A549 (cell line): ENCODE results near the gene SURF2. TPM values are rescaled to one million over a fixed set of nuclear protein-coding genes. Genes with fewer than 3 reads are reported as not detected.

Experiments used
- ATAC-seq, 2 experiments: fragments of 200-7000 bp in 1 of 2; fragments of >200 bp in 1 of 2; cut with Nextera tagmentation in 1 of 2; cut with Tn5 transposase in 1 of 2; 3 replicates each; pipeline versions ENCODE4 v1.8.0 to v1.9.1; 2018 to 2020; ENCODE audit warnings: mild to moderate bottlenecking in 1 of 2, moderate library complexity in 1 of 2
- CTCF ChIA-PET: fragments of 300-600 bp; sonication (Branson Sonifier 250); formaldehyde crosslinking; extraction: SDS; loops from one replicate; lab custom pipeline; 2021; ENCODE audit warnings: antibody characterized with exemption, inconsistent platforms; lab: Yijun Ruan, JAX
- POLR2A ChIA-PET: fragments of 350-600 bp; formaldehyde crosslinking; extraction: SDS; loops from one replicate; lab custom pipeline; 2021; ENCODE audit warnings: antibody characterized with exemption, inconsistent platforms; lab: Yijun Ruan, JAX
- DNase-seq, 2 experiments: peaks; one replicate each; pipeline versions ENCODE4 v3.0.0 to v3.0.0-alpha.2; 2011 to 2016; ENCODE audit warnings: low read depth in 1 of 2, low spot score in 1 of 2
- FAIRE-seq: peaks from 2 replicates; lab custom pipeline; 2011; peaks lifted over from hg19 to GRCh38; lab: Jason Lieb, UNC
- H3K27ac ChIP-seq, 2 experiments: fragments of >200 bp; sonication (Bioruptor Twin); formaldehyde crosslinking; 3 replicates each; pipeline ENCODE4 v1.5.1; 2016 to 2017
- H3K4me1 ChIP-seq: fragments of >200 bp; sonication (Bioruptor Twin); formaldehyde crosslinking; 3 replicates; pipeline ENCODE4 v1.6.1; 2016
- H3K4me2 ChIP-seq: fragments of >200 bp; sonication (Bioruptor Twin); formaldehyde crosslinking; 3 replicates; pipeline ENCODE4 v1.6.1; 2016
- H3K4me3 ChIP-seq: fragments of >200 bp; sonication (Bioruptor Twin); formaldehyde crosslinking; 3 replicates; pipeline ENCODE4 v1.5.1; 2016
- H3K9me3 ChIP-seq: fragments of >200 bp; sonication (Bioruptor Twin); formaldehyde crosslinking; 3 replicates; pipeline ENCODE4 v1.6.1; 2016
- CBX2 ChIP-seq: fragments of 200-600 bp; sonication (generic); IDR thresholded peaks from 2 replicates; pipeline ENCODE4 v1.6.1; 2016; ENCODE audit warnings: low read depth, mild to moderate bottlenecking, borderline replicate concordance
- CBX8 ChIP-seq: fragments of 200-600 bp; sonication (generic); IDR thresholded peaks from 2 replicates; pipeline ENCODE4 v1.6.1; 2016
- CEBPB ChIP-seq, 2 experiments: fragments of >200 bp in 1 of 2; sonication (Bioruptor Twin) in 1 of 2; formaldehyde crosslinking in 1 of 2; IDR thresholded peaks; 2 replicates each; pipeline ENCODE4 v1.6.1; 2012 to 2016
- CHD2 ChIP-seq: fragments of 150-350 bp; IDR thresholded peaks from 2 replicates; pipeline ENCODE4 v1.6.1; 2014; ENCODE audit warnings: low read length; ENCODE audit not compliant: partially characterized antibody
- EHF ChIP-seq: fragments of 250-450 bp; sonication (Bioruptor Pico); IDR thresholded peaks from 2 replicates; pipeline ENCODE4 v1.5.0; 2020; ENCODE audit warnings: mild to moderate bottlenecking
- EHMT2 ChIP-seq: fragments of 200-600 bp; sonication (generic); IDR thresholded peaks from 2 replicates; pipeline ENCODE4 v1.6.1; 2016; ENCODE audit warnings: antibody characterized with exemption, low read depth, mild to moderate bottlenecking, moderate library complexity
- FOSB ChIP-seq: fragments of 250-450 bp; sonication (Bioruptor Pico); IDR thresholded peaks from 2 replicates; pipeline ENCODE4 v1.5.0; 2020; ENCODE audit warnings: mild to moderate bottlenecking, moderate library complexity
- HOXB5 ChIP-seq: fragments of 250-450 bp; sonication (Bioruptor Pico); IDR thresholded peaks from 2 replicates; pipeline ENCODE4 v1.5.0; 2020; ENCODE audit warnings: mild to moderate bottlenecking, moderate library complexity
- MYC ChIP-seq: IDR thresholded peaks from 2 replicates; pipeline ENCODE4 v1.6.1; 2012; ENCODE audit warnings: mild to moderate bottlenecking, inconsistent platforms, low read length, improper control_type of control experiment, borderline replicate concordance
- NPAS2 ChIP-seq: fragments of 250-450 bp; sonication (Bioruptor Pico); IDR thresholded peaks from 2 replicates; pipeline ENCODE4 v1.8.0; 2022; ENCODE audit warnings: mild to moderate bottlenecking, moderate library complexity, borderline replicate concordance
- RAD21 ChIP-seq, 2 experiments: fragments of >200 bp in 1 of 2; sonication (Bioruptor Twin) in 1 of 2; formaldehyde crosslinking in 1 of 2; IDR thresholded peaks in 1 of 2; conservative IDR thresholded peaks in 1 of 2; 2 replicates in 1 of 2; 3 replicates in 1 of 2; pipeline ENCODE4 v1.6.1; 2012 to 2018; ENCODE audit warnings: inconsistent platforms in 1 of 2
- RNF2 ChIP-seq: fragments of 200-600 bp; sonication (generic); IDR thresholded peaks from 2 replicates; pipeline ENCODE4 v1.6.1; 2016; ENCODE audit warnings: low read depth, mild to moderate bottlenecking, antibody characterized with exemption, moderate library complexity, borderline replicate concordance
- SMC3 ChIP-seq: fragments of >200 bp; sonication (Bioruptor Twin); formaldehyde crosslinking; IDR thresholded peaks from 3 replicates; pipeline ENCODE4 v1.6.1; 2018; ENCODE audit warnings: inconsistent platforms
- WGBS: methylation state at CpG from one replicate; pipeline ENCODE4 v1.1.6; 2017; ENCODE audit errors: missing lambda C conversion rate; 5-methylcytosine and 5-hydroxymethylcytosine counted together
- polyA plus RNA-seq, 4 experiments: library from polyadenylated mRNA; depleted of rRNA in 3 of 4; stranded (reverse); fragments of >200 nt; fragmentation: RNase III in 1 of 4; extraction: RNeasy Plus Mini Kit Qiagen cat#74134 plus additional on column Dnase treatment in 1 of 4; gene quantifications; 2 replicates in 3 of 4; 3 replicates in 1 of 4; pipeline ENCODE4 v1.2.3, GENCODE V29; 2011 to 2017
- TF ChIP-seq, protein P1 (sequence below): fragments of >200 bp; sonication (Bioruptor Twin); formaldehyde crosslinking; IDR thresholded peaks from 3 replicates; pipeline ENCODE4 v1.5.1; 2016

SURF2 gene
- polyA plus RNA-seq, 2 of the 4 experiments (the other 2 are of a cell fraction): 25.2 to 34.9 TPM

DNA sequence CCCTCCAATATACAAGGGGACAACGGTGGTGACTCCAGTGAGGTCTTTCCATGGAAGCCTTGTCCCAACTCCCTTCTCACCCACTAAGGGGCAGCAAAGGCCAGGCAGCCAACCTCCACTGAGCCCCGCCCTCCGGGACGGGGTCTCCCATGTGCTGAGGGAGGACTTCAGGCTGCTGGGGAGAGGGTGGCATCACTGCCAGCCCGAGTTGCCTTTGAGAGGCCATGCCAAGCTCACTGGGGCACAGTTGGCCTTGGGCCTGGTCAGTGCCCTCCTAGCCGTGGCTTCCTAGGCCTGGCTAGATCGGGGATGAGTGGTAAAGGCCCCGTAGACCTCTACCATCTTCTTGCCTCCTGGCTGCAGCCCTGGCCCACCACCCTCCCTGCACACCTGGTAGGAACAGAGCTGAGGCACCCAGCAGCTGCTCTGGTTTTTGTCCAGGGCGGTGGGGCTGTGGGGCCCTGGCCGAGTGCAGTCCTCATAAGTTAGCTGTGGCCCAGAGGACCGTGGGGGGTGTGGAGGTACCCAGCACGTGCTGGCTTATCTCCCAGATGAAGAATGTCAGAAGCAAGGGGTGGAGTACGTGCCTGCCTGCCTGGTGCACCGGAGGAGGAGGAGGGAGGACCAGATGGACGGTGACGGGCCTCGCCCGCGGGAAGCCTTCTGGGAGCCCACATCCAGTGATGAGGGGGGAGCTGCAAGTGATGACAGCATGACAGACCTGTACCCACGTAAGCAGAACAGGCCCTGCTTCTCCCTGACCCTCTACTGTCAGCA lies 3.2 kb downstream of the SURF2 start:
- Histone ChIP-seq H3K9me3 (no peaks in the 10 kb centered on the region), H3K4me1 (peaks cover 14% of the 10 kb centered on the region; the same call in 1 of the 3 replicates), H3K27ac (no peak overlapping the region), H3K4me3 (no peak overlapping the region), H3K4me2 (no peak overlapping the region)
- POLR2A ChIA-PET: interaction anchor here (0.6 to 1.2 kb wide), 3 partner anchors 11 to 127 kb away, joined by 3 to 5 read pairs (median 3); partner anchors contain the start of genes MED22 and RPL7A
- peak in 1 of 2 experiments; percentile 34; a peak in 3 of 6 replicates for ATAC-seq
- DNase-seq: no peak
- 80% methylated on average over 20 of the region's 20 CpGs for WGBS
- TF ChIP-seq EHMT2 (no peak), CBX2 (no peak), SMC3 (peak; percentile 25; the same call in 1 of the 3 replicates), RAD21 (conservative IDR thresholded peaks at IDR 0.05 in 1 of 2, IDR thresholded peaks at IDR 0.05 in 1 of 2) (peak; percentile 53 to 56)
- TF ChIP-seq, protein P1, sequence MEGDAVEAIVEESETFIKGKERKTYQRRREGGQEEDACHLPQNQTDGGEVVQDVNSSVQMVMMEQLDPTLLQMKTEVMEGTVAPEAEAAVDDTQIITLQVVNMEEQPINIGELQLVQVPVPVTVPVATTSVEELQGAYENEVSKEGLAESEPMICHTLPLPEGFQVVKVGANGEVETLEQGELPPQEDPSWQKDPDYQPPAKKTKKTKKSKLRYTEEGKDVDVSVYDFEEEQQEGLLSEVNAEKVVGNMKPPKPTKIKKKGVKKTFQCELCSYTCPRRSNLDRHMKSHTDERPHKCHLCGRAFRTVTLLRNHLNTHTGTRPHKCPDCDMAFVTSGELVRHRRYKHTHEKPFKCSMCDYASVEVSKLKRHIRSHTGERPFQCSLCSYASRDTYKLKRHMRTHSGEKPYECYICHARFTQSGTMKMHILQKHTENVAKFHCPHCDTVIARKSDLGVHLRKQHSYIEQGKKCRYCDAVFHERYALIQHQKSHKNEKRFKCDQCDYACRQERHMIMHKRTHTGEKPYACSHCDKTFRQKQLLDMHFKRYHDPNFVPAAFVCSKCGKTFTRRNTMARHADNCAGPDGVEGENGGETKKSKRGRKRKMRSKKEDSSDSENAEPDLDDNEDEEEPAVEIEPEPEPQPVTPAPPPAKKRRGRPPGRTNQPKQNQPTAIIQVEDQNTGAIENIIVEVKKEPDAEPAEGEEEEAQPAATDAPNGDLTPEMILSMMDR: peak; percentile 2; the same call in 2 of the 3 replicates
- no peak for FAIRE-seq
- CTCF ChIA-PET: interaction anchor here (0.7 to 7.5 kb wide), 12 partner anchors 7 to 367 kb away, joined by 3 to 59 read pairs (median 6); partner anchors contain the start of genes CACFD1 and SLC2A6

DNA sequence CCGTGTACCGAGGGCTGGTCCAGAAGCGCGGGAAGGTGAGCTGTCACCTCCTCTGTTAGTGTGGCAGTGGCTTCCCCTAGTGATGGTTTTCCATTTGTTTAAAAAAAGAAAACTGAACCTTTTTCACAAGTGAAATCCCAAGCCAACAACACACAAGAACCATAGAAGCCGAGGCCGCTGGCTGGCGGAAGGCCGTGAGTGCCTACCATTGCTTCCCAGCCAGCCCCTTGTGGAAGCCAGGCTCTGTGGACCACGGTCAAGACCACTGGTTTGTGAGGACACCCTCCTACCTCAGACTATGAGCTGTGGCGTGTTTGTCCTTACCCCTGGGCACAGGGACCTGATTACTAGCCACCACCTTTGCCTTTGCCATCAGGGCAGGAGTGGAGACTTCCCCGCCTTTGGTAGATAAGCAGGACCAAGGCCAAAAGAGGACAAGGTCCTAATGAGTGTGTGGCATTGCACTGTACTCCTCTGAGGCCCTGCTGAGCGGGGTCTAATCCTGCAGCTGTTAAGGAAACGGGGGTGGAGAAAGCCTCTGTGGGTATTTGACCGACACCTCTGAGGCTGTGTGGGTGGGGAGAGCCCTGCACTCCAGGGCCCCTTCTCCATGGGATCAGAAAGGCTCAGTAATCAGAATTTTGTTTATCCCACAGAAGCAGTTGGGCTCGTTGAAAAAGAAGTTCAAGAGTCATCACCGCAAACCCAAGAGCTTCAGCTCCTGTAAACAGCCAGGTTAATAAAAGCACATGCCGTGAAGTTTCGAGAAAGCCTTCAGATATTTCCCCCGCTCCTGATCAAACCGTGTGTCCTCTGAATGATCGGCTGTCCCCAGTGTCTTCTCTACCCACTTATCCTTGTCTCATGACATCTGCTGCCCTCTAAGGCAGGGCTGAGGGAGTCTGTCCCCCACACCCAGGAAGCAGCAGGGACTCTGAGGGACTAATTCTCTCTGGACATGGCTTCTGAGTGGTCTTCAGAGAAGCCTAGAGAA lies 4.3 kb downstream of the SURF2 start:
- WGBS: 94% methylated on average over 21 of the region's 21 CpGs
- Histone ChIP-seq H3K27ac (no peak overlapping the region), H3K9me3 (no peaks in the 10 kb centered on the region), H3K4me1 (peaks cover 7% of the 10 kb centered on the region; the same call in 1 of the 3 replicates), H3K4me3 (no peak overlapping the region), H3K4me2 (no peak overlapping the region)
- FAIRE-seq (no peak), ATAC-seq (no peak), DNase-seq (no peak)
- TF ChIP-seq FOSB (CRISPR knock-in tag) (0 out of 2 replicates have a peak, but pooled peaks have one; percentile 34), MYC (no peak)
- POLR2A ChIA-PET: interaction anchor here (1.2 kb wide), 2 partner anchors 12 to 126 kb away, joined by 3 to 5 read pairs; partner anchors contain the start of genes MED22 and RPL7A
- CTCF ChIA-PET: interaction anchor here (0.7 to 7.5 kb wide), 6 partner anchors 11 to 125 kb away, joined by 3 to 59 read pairs (median 13); partner anchors contain the start of gene CACFD1

DNA sequence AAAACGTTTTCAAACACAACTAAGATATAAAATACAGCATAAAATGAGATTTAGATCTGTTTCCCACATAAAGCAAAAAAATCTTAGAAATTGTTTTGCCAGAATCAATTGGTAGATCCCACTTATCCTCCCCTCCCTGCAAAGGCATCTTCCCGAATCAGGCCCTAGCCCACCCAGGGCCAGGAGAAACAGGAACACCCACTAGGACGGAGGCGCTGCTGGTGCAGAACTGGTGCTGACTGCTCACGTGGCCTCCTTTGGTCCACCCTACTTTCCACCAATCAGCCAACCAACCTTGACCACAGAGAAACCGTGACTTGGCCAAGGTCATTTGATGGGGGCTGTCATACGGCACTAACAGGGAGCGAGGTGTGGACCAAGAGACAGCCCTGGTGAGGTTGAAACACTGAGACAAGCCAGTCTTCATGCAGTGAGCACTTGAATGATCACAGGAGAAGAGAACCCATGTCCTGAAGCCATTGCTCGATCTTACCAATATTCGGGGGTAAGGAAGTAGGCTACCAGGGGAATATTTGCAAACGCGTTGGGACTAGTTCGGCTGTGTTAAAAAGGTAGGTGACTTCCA lies 5.2 kb downstream of the SURF2 start:
- no peak for DNase-seq
- Histone ChIP-seq H3K27ac (no peak overlapping the region), H3K4me3 (no peak overlapping the region), H3K9me3 (no peaks in the 10 kb centered on the region), H3K4me1 (peaks cover 7% of the 10 kb centered on the region; the same call in 1 of the 3 replicates), H3K4me2 (no peak overlapping the region)
- CTCF ChIA-PET: interaction anchor here (1.6 to 3.3 kb wide), 2 partner anchors 10 to 125 kb away, joined by 6 to 27 read pairs; no protein-coding TSS in a partner anchor
- WGBS: 84% methylated on average over 13 of the region's 13 CpGs
- POLR2A ChIA-PET: interaction anchor here (1.4 kb wide), 1 partner anchor 14 kb away, joined by 8 read pairs; the partner anchor contains the start of genes MED22 and RPL7A
- ATAC-seq: no peak
- TF ChIP-seq CHD2 (no peak), HOXB5 (CRISPR knock-in tag) (no peak), EHMT2 (no peak), RAD21 (conservative IDR thresholded peaks at IDR 0.05 in 1 of 2, IDR thresholded peaks at IDR 0.05 in 1 of 2) (no peak), RNF2 (no peak), CEBPB (IDR thresholded peaks at IDR 0.05) (no peak), CBX8 (no peak), NPAS2 (CRISPR knock-in tag) (no peak), EHF (no peak)
- FAIRE-seq: no peak
